NCI-H2081 (cell line): Measurements from ENCODE around the gene TNFRSF14.
A peak's percentile ranks its signal among the peaks of the same experiment; 100 is the strongest.

Experiments used
- DNase-seq, 2 experiments: peaks; one replicate each; lab custom pipeline; 2025; lab: John Stamatoyannopoulos, UW

Gene TNFRSF14

GRCh38 chr1:2602866-2603520 is 46.8 kb downstream of the TNFRSF14 start:
- no peak for DNase-seq

DNA sequence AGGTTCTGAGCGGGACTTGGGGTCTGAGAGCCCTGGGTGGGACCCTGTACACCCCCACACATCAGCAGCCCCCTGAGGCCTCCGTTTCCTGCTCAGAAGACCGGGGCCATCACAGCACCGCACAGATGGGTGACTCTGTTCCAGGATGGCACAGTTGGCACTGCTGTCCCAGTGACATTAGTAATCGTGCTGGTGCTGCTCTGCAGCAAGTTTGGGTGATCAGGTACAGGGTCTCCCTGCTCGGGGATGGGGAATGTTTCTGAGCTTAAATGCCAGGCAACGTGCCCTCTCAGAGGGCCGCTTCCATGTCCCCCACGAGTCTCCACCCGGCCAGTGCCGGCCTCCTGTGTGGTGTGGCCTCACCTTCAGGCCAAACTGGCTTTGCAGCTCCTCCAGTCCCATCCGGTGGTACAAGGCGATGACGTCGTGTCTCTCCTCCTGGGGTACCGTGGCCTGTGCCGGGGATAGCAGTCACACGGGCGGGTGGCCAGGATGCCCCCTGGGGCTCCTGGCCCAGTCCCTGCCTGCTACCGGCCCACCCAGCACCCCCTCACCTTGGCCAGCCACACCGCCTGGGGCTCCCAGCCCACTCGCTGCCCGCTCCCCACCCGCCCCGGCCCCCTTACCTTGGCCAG is 47.5 kb downstream of the TNFRSF14 start:
- DNase-seq: no peak

DNA sequence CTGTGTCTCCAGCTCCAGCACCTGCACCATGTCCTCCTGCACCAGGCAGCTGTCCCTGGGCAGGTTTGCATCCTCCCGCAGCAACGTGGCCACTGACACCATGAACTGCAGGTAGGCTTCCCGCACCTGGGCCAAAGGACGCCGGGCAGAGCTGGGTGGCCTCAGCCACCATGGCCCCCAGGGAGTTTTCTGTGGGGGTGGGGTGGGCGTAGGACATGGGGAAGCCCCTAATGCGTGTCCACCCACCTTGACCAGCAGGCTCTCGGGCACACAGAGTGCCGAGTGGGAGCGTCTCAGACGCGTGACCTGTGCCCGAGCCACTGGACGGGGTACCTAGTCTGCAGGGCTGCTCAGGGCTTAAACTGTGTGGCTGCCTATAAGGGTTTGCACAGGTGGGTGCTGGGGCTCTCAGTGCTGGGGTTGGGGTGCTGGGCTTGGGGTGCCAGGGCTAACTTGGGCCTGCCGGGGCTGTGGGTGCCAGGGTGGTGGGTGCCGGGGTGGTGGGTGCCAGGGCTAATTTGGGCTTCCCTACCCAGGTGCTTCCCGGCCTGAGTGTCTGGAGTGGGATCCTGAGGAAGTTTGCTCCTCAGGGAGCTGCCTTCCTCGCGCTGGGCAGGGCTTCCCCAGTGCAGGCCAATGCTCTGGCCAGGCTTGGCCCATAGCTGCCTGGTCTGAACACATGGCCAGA is 48.1 kb downstream of the TNFRSF14 start:
- no peak for DNase-seq

- no peak for DNase-seq
Observed at GRCh38 chr1:2604844-2605508, 48.8 kb downstream of the TNFRSF14 start.

GRCh38 chr1:2605509-2606395 is 49.6 kb downstream of the TNFRSF14 start:
- no peak for DNase-seq

DNA sequence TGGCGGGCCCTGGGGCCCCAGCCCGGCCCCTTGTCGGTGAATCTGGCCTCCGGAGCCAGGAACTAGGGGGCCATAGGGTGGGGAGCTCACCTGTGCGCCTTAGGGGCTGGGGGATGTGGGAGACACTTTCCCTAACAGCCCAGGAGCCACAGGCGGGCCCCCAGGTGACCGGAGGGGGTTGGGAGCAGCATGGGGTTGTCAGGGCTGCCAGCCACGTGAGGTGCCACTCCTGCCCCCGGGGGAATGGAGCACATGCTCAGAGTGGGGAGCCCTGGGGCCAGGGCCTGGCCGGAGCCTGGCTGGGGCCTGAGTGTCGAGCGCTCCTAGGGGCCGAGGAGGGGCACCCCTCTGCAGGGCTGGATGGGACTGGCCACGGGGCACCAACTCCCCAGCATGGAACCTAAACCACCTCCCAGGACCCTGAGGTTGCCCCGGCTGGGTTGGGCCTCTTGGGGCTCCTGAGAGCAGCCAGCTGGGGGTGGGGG is 50.3 kb downstream of the TNFRSF14 start:
- DNase-seq: no peak

- DNase-seq: no peak
Observed at GRCh38 chr1:2606881-2607621, 50.9 kb downstream of the TNFRSF14 start.

DNA sequence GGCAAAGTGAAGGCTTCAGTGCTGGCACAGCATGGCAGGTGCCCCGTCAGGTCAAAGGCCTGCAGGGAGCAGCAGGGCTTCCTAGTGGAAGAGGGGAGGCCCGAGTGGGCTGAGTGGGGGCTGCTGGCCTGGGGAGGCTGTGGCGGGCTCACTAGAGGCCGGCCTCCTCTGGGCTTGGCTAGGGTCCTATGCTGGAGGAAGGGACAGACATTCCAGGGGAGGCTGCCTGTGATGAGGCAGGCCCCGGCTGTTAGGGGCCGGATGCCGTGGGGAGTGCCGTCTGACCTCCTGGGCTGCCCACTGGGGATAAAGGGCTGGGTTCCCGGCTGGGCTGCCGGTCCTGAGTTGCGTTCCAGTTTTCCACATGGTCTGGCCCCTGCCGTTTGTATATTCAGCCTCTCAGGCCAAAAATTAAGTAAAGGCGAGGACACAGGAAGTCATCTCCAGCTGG is 51.5 kb downstream of the TNFRSF14 start:
- DNase-seq: no peak

DNA sequence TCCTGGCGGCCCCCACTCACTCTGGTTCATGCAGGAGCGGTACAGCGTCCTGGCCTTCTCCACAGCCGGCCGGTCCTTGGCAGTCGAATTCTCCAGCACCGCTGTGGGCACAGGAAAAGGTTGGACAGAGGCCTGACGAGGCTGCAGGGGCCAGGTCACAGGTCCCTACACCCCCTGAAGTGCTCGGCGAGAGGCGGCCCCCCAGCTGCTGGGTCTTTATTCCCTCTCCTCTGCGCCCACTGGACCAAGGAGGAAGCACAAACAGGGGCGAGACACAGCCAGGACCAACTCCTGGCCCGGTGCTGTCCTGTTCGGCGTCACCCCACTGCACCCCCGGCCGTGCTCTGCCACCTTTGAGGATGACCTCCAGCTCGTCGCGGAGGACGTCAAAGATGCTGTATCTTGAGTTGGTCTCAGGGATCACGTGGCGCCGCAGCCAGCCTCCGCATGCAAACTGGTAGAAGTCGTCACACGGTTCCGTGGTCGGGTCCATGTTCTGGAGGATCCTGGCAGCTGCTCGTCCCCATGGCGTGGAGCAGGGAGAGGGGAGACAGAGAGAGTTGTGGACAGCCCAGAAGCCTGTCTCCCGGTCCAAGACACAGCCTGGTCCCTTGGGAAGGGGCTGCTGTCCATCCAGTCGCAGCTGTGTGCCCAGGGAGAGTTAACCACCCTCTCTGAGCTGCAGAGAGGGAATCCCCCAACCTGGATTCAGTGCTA is 53.3 kb downstream of the TNFRSF14 start:
- no peak for DNase-seq

GRCh38 chr1:2610036-2610959 is 54.1 kb downstream of the TNFRSF14 start:
- peak; percentile 5 to 12 for DNase-seq

GRCh38 chr1:2611031-2611501 is 54.9 kb downstream of the TNFRSF14 start:
- DNase-seq: peak in 1 of 2 experiments; percentile 31

- DNase-seq: no peak
Observed at GRCh38 chr1:2611621-2612437, 55.7 kb downstream of the TNFRSF14 start.

GRCh38 chr1:2612591-2613365 is 56.6 kb downstream of the TNFRSF14 start:
- no peak for DNase-seq
